GM21737 (cell line): Measurements from ENCODE around the gene SLC12A7.

Experiments
- ATAC-seq: cut with Tn5 transposase; IDR thresholded peaks from one replicate; pipeline ENCODE4 v1.9.1; 2021; ENCODE audit warnings: mild to moderate bottlenecking, moderate library complexity; ENCODE audit not compliant: unreplicated experiment

Gene SLC12A7

GRCh38 chr5:1141834-1142233, 30.0 kb upstream of the SLC12A7 start:
- ATAC-seq, result no peak

- no peak for ATAC-seq
Observed at GRCh38 chr5:1140818-1141189, 28.9 kb upstream of the SLC12A7 start.

GRCh38 chr5:1140171-1140817, 28.4 kb upstream of the SLC12A7 start:
- peak; percentile 78 for ATAC-seq

- no peak for ATAC-seq
Observed at GRCh38 chr5:1139331-1140170, 27.7 kb upstream of the SLC12A7 start.

- no peak for ATAC-seq
Observed at GRCh38 chr5:1138445-1139245, 26.8 kb upstream of the SLC12A7 start.

- ATAC-seq, result no peak
Observed at GRCh38 chr5:1137567-1138444, 25.9 kb upstream of the SLC12A7 start.

- ATAC-seq, result no peak
Observed at GRCh38 chr5:1136814-1137213, 25.0 kb upstream of the SLC12A7 start.

- no peak for ATAC-seq
Observed at GRCh38 chr5:1135696-1136525, 24.0 kb upstream of the SLC12A7 start.

- ATAC-seq, result peak; percentile 46
Observed at GRCh38 chr5:1134478-1134877, 22.6 kb upstream of the SLC12A7 start.

GRCh38 chr5:1133510-1134201, 21.8 kb upstream of the SLC12A7 start:
- ATAC-seq, result peak; percentile 57

GRCh38 chr5:1133108-1133507, 21.2 kb upstream of the SLC12A7 start:
- no peak for ATAC-seq

- no peak for ATAC-seq
Observed at GRCh38 chr5:1132570-1132969, 20.7 kb upstream of the SLC12A7 start.

- no peak for ATAC-seq
Observed at GRCh38 chr5:1131726-1132125, 19.9 kb upstream of the SLC12A7 start.

GRCh38 chr5:1131191-1131621, 19.3 kb upstream of the SLC12A7 start:
- no peak for ATAC-seq

- no peak for ATAC-seq
Observed at GRCh38 chr5:1130218-1130946, 18.5 kb upstream of the SLC12A7 start.

- ATAC-seq, result no peak
Observed at GRCh38 chr5:1129711-1130055, 17.8 kb upstream of the SLC12A7 start.

GRCh38 chr5:1128977-1129710, 17.3 kb upstream of the SLC12A7 start:
- ATAC-seq, result no peak
